BE2C (cell line): ENCODE results near the gene CYP1A2.

Source experiments
- DNase-seq: peaks from one replicate; pipeline ENCODE4 v3.0.0-alpha.2; 2020
- H3K27me3 ChIP-seq: fragments of 250-450 bp; sonication (Bioruptor Pico); 2 replicates; pipeline ENCODE4 v1.5.1; 2020; ENCODE audit warnings: mild to moderate bottlenecking
- H3K36me3 ChIP-seq: fragments of 250-450 bp; sonication (Bioruptor Pico); 2 replicates; pipeline ENCODE4 v1.5.1; 2020; ENCODE audit warnings: mild to moderate bottlenecking
- H3K4me1 ChIP-seq: fragments of 250-450 bp; sonication (Bioruptor Pico); 2 replicates; pipeline ENCODE4 v1.5.1; 2020
- H3K4me3 ChIP-seq: 2 replicates; pipeline ENCODE4 v1.5.1; 2011; ENCODE audit warnings: low read depth, low read length
- H3K9me3 ChIP-seq: fragments of 250-450 bp; sonication (Bioruptor Pico); 2 replicates; pipeline ENCODE4 v1.5.1; 2020
- TF ChIP-seq, protein P1 (sequence below): IDR thresholded peaks from 2 replicates; pipeline ENCODE4 v1.5.1; 2012; ENCODE audit warnings: mild to moderate bottlenecking, low read depth, low read length

CYP1A2 gene

DNA sequence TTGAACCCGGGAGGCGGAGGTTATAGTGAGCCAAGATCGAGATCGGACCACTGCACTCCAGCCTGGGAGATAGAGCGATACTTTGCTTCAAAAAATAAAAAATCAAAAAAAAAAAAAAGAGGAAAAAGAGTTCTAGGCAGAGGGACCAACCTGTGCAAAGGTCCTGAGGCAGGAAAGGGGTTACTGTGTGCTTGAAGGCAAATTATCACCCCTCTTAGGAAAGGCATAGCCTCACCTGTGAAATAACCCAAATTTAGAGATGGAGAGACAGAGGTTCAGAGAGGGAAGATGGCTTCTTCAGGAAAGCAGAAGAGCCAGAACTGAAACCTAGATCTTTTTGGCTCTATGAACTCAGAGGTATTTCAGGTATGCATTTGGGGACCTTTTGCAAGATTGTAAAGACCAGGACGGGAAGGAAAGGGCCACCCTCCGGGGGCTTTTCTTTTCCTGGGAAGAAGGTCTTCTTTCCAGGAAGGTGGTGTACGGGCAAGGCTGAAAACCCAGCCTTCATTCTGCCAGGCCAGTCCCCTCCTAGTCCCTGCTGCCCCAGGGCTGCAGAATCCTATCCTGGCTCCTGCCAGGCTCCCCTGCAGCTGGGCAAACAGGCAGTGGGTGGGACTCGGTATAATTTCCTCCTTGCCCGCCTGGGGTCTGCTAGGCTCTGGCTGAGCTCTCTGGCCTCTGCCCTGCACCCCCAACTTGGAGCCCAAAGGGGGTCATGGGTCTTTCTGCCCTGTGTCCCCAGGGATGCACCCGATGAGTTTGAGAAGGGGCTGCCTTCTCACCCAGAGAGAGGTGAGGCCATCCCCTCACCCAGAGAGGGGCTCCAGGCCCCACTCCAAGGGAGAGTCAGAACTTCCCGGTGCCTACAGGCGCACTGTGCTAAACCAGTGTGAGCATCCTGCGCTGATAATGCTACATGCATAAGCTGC, 18.8 kb downstream of the CYP1A2 start:
- H3K9me3 ChIP-seq, result no peaks in the 10 kb centered on the region
- no peaks in the 10 kb centered on the region for H3K27me3 ChIP-seq
- H3K36me3 ChIP-seq, result no peaks in the 10 kb centered on the region
- H3K4me3 ChIP-seq, result no peak overlapping the region
- H3K4me1 ChIP-seq, result no peaks in the 10 kb centered on the region
- TF ChIP-seq, protein P1, sequence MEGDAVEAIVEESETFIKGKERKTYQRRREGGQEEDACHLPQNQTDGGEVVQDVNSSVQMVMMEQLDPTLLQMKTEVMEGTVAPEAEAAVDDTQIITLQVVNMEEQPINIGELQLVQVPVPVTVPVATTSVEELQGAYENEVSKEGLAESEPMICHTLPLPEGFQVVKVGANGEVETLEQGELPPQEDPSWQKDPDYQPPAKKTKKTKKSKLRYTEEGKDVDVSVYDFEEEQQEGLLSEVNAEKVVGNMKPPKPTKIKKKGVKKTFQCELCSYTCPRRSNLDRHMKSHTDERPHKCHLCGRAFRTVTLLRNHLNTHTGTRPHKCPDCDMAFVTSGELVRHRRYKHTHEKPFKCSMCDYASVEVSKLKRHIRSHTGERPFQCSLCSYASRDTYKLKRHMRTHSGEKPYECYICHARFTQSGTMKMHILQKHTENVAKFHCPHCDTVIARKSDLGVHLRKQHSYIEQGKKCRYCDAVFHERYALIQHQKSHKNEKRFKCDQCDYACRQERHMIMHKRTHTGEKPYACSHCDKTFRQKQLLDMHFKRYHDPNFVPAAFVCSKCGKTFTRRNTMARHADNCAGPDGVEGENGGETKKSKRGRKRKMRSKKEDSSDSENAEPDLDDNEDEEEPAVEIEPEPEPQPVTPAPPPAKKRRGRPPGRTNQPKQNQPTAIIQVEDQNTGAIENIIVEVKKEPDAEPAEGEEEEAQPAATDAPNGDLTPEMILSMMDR, result no peak
- no peak for DNase-seq

DNA sequence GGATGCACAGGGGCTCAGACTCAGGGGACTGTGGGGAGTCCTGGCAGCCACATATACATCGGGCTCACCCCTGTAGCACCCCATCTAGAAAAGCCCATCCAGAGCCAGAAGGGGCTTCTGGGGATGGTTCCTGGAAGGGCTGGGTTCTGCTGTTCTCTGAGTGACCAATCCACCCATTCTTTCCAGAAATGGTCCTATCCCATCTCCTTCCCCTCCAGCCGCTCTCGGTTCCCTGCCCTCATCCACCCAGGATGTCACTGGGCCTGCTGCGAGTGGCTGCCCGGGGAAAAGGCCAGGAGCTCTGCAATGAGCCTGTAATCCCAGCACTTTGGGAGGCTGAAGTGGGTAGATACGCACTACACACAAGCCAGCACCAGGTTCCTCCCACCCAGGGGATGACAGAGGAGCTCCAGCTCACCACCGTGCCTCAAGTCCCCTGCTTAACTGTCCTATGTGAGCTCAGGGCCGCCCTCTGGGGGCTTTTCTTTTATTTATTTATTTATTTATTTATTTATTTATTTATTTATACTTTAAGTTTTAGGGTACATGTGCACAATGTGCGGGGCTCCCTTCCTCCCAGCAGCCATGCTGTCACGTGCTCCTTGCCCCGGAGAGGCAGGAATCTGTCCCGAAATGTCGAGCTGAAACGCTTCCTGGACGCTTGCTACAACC, 19.6 kb downstream of the CYP1A2 start:
- no peak for DNase-seq
- no peaks in the 10 kb centered on the region for H3K4me1 ChIP-seq
- TF ChIP-seq, protein P1, result no peak

DNA sequence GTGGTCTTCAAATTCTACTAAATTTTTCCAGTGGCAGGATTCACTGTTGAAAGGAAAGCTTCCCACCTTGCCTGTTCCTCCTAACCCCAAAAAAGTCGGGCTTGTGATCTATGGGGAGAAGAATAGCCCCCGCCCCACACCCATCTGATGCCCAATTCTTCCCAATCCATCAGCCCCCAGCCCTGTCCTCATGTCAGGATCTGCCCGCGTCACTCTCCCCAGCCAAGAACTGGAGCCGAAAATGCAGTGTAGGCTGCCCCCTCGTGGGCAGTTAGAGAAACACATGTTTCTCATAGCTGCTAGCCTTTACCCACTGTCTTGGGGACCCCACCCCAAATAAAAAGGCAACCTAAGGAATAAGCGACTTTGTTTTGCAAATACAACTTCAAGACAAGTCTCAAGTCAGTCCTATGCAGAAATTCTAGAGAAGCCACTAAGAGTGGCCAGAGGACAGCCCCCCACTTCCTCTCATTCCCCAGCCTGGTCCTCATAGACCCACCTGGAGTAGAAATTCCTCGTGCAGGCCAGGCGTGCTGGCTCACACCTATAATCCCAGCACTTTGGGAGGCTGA, 20.2 kb downstream of the CYP1A2 start:
- Histone ChIP-seq H3K36me3 (no peaks in the 10 kb centered on the region), H3K4me3 (peak overlapping the region; percentile 48), H3K9me3 (no peaks in the 10 kb centered on the region), H3K27me3 (no peaks in the 10 kb centered on the region), H3K4me1 (no peaks in the 10 kb centered on the region)
- DNase-seq, result peak; percentile 78
- TF ChIP-seq, protein P1, result peak; percentile 85

More for the DNA sequence above, 19.6 kb downstream of the CYP1A2 start:
- H3K36me3 ChIP-seq, result no peaks in the 10 kb centered on the region
- H3K27me3 ChIP-seq, result no peaks in the 10 kb centered on the region
- H3K4me3 ChIP-seq, result peak overlapping the region; percentile 48
- H3K9me3 ChIP-seq, result no peaks in the 10 kb centered on the region

DNA sequence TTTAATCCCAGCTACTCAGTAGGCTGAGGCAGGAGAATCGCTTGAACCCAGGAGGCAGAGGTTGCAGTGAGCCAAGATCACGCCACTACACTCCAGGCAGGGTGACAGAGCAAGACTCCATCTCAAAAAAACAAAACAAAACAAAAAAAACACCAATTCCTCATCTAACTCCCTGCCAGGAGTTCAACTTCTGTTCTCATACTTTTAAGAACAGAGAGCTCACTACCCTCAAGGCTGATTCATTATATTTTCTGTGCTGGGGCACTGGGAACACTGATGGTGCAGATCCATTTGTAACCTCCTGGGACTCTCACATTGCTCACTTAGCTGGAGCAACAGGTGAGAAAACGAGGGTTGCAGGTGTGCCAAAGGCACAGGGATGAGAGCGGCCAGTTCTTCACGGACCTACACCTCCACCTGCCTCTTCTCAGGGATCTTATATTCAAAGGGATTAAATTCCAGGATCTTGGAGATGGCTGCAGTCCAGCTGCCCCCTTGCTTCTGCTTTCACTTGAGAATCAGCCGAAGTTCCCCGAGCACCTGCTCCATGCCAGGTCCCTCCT, 20.9 kb downstream of the CYP1A2 start:
- Histone ChIP-seq H3K36me3 (no peaks in the 10 kb centered on the region), H3K9me3 (no peaks in the 10 kb centered on the region), H3K4me1 (no peaks in the 10 kb centered on the region), H3K27me3 (no peaks in the 10 kb centered on the region), H3K4me3 (no peak overlapping the region)
- DNase-seq, result no peak
- TF ChIP-seq, protein P1, result no peak

DNA sequence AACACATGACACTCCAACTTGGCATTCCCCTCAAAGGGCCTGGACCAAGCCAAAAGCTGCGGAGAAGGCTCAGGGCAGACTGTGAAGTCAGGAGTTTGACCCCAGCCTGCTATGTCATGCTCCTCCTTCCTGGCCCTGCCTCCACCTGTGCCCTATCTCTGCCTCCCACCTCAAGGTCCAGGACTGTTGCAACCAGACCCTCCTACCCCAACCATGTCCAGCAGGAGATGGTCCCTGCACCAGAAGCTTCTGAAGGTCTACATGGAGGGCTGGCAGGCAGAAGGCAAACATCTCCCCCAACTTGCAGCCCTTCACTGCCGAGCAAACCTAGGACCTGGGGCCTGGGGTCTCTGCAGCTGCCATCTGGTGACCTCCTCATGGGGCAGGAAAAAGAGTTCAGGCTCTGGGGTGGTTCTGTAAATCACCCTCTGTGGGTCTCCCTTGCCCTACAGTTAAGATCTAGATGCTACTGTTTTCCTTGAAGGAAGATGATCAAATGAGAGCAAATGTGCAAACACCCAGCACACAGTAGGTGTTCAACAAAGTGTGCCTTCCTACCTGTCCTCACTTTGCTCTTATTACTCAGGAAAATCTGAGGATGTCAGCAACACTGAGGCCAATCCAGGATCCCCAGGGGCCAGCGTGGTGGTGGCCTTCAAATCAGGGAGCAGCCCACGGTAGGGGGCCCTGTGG, 21.7 kb downstream of the CYP1A2 start:
- DNase-seq, result no peak
- no peaks in the 10 kb centered on the region for H3K4me1 ChIP-seq

More for the DNA sequence above, 21.7 kb downstream of the CYP1A2 start:
- no peaks in the 10 kb centered on the region for H3K9me3 ChIP-seq
- H3K4me3 ChIP-seq, result no peak overlapping the region
- no peaks in the 10 kb centered on the region for H3K27me3 ChIP-seq
- TF ChIP-seq, protein P1, result no peak
- H3K36me3 ChIP-seq, result no peaks in the 10 kb centered on the region
